ENCODE data around the gene RBM3. TPM values are rescaled to one million over a fixed set of nuclear protein-coding genes. Genes with fewer than 3 reads are reported as not detected.
A peak's percentile ranks its signal among the peaks of the same experiment; 100 is the strongest.

Gene RBM3
- total RNA-seq, 1 experiment from 2014 or later: 354 TPM

GRCh38 chrX:48569958-48570357, 4.3 kb upstream of the RBM3 start:
- intact Hi-C loops (cut with micrococcal nuclease): no loop called here
- H3K4me1 Mint-ChIP-seq (ENCODE audit: insufficient read depth, unreplicated experiment): peaks cover 6% of the 10 kb centered on the region
- CTCF ChIA-PET: interaction anchor here (0.8 kb wide), 1 partner anchor 25 kb away, joined by 3 read pairs; no protein-coding TSS in a partner anchor
- no TSS peak for BruUV-seq (replicated peaks)
- H3K36me3 Mint-ChIP-seq (ENCODE audit: insufficient read depth, unreplicated experiment): peaks cover 5% of the 10 kb centered on the region
- no peak for DNase-seq (ENCODE audit: unreplicated experiment)
- TF ChIP-seq, protein P1, sequence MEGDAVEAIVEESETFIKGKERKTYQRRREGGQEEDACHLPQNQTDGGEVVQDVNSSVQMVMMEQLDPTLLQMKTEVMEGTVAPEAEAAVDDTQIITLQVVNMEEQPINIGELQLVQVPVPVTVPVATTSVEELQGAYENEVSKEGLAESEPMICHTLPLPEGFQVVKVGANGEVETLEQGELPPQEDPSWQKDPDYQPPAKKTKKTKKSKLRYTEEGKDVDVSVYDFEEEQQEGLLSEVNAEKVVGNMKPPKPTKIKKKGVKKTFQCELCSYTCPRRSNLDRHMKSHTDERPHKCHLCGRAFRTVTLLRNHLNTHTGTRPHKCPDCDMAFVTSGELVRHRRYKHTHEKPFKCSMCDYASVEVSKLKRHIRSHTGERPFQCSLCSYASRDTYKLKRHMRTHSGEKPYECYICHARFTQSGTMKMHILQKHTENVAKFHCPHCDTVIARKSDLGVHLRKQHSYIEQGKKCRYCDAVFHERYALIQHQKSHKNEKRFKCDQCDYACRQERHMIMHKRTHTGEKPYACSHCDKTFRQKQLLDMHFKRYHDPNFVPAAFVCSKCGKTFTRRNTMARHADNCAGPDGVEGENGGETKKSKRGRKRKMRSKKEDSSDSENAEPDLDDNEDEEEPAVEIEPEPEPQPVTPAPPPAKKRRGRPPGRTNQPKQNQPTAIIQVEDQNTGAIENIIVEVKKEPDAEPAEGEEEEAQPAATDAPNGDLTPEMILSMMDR (IDR thresholded peaks at IDR 0.05; ENCODE audit: unreplicated experiment): no peak
- no peaks in the 10 kb centered on the region for H3K9me3 Mint-ChIP-seq (ENCODE audit: unreplicated experiment)
- H3K27me3 Mint-ChIP-seq (ENCODE audit: insufficient read depth, unreplicated experiment): no peaks in the 10 kb centered on the region
- H3K4me3 Mint-ChIP-seq (ENCODE audit: unreplicated experiment): no peak overlapping the region
- no peak overlapping the region for H3K27ac Mint-ChIP-seq (ENCODE audit: low read depth, unreplicated experiment)
- POLR2A ChIA-PET: no interaction called here

DNA sequence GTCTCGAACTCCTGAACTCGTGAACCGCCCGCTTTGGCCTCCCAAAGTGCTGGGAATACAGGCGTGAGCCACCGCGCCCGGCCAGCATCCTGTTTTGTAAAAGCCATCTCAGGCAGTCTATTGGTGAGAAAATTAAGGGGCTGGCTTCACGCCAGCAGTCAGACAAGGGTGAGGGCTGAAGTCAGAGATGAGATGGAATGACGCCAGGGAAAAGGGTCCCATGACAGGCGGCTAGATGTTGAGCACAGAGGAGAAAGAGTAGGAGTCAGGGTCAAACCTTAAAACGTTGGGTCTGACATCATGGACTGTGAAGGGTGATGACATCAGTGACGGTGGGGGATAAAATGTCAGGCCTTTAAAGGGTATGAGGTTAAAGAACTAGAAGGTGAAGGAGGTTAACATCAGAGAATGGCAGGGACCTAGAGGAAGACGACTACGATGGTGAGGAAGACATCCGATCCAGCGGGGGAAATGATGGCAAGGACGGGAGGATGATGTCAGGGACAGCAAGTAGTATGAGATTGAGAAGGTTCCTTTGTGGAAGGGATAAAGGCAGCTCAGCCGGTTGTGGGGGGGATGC, 504 bp upstream of the RBM3 start:
- Mint-ChIP-seq H3K4me3 (ENCODE audit: unreplicated experiment) (peak overlapping the region; percentile 77), H3K9me3 (ENCODE audit: unreplicated experiment) (no peaks in the 10 kb centered on the region), H3K27ac (ENCODE audit: low read depth, unreplicated experiment) (peak overlapping the region; percentile 100), H3K27me3 (ENCODE audit: insufficient read depth, unreplicated experiment) (no peaks in the 10 kb centered on the region), H3K36me3 (ENCODE audit: insufficient read depth, unreplicated experiment) (peaks cover 43% of the 10 kb centered on the region), H3K4me1 (ENCODE audit: insufficient read depth, unreplicated experiment) (peaks cover 6% of the 10 kb centered on the region)
- ChIA-PET CTCF (no interaction called here), POLR2A (interaction anchor here (0.6 to 1.9 kb wide), 18 partner anchors 8 to 1321 kb away, joined by 3 to 31 read pairs (median 5); partner anchors contain the start of genes EBP, PQBP1, SLC35A2 and TBC1D25)
- BruUV-seq (replicated peaks): TSS peak; percentile 86
- no peak for DNase-seq (ENCODE audit: unreplicated experiment)
- TF ChIP-seq, protein P1 (IDR thresholded peaks at IDR 0.05; ENCODE audit: unreplicated experiment): no peak
- intact Hi-C loops (cut with micrococcal nuclease): loop anchor here (1.0 to 2.0 kb wide), 4 partner anchors 17 to 43 kb away; partner anchors contain the start of genes TBC1D25 and WDR13

DNA sequence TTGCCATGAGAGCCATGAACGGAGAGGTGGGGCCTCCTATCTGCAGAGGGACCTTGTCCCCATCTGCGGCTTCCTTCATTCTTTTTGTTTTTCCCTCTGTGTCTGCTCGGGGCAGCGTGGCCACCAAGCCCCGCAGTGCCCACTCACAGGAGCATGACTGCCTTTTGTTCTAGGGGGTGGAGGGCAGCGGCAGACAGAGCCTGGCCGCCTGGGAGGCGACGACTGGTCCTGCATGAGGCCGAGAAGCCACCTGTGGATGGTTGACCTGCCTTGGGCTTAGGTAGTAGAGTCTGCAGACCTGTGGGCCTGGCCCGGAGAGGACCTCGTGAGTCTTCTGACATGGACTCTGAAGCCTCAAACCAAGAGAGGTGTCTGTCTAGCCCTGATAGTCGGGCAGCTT, 1.4 kb downstream of the RBM3 start:
- Mint-ChIP-seq H3K36me3 (ENCODE audit: insufficient read depth, unreplicated experiment) (peaks cover 51% of the 10 kb centered on the region), H3K4me1 (ENCODE audit: insufficient read depth, unreplicated experiment) (peaks cover 6% of the 10 kb centered on the region), H3K27me3 (ENCODE audit: insufficient read depth, unreplicated experiment) (no peaks in the 10 kb centered on the region), H3K27ac (ENCODE audit: low read depth, unreplicated experiment) (peak overlapping the region; percentile 100), H3K9me3 (ENCODE audit: unreplicated experiment) (no peaks in the 10 kb centered on the region), H3K4me3 (ENCODE audit: unreplicated experiment) (peak overlapping the region; percentile 77)
- no TSS peak for BruUV-seq (replicated peaks)
- no peak for DNase-seq (ENCODE audit: unreplicated experiment)
- ChIA-PET CTCF (no interaction called here), POLR2A (interaction anchor here (0.6 to 1.9 kb wide), 6 partner anchors 12 to 336 kb away, joined by 3 to 31 read pairs (median 4); partner anchors contain the start of genes EBP and SLC35A2)
- intact Hi-C loops (cut with micrococcal nuclease): loop anchor here (2.0 kb wide), 2 partner anchors 15 to 45 kb away; no protein-coding TSS in a partner anchor
- TF ChIP-seq, protein P1 (IDR thresholded peaks at IDR 0.05; ENCODE audit: unreplicated experiment): no peak

- intact Hi-C loops (cut with micrococcal nuclease): no loop called here
- POLR2A ChIA-PET: interaction anchor here (0.8 to 0.9 kb wide), 2 partner anchors 12 to 13 kb away, joined by 3 read pairs; no protein-coding TSS in a partner anchor
- BruUV-seq (replicated peaks): no TSS peak
- H3K27ac Mint-ChIP-seq (ENCODE audit: low read depth, unreplicated experiment): peak overlapping the region; percentile 100
- peaks cover 51% of the 10 kb centered on the region for H3K36me3 Mint-ChIP-seq (ENCODE audit: insufficient read depth, unreplicated experiment)
- TF ChIP-seq, protein P1 (IDR thresholded peaks at IDR 0.05; ENCODE audit: unreplicated experiment): no peak
- H3K4me3 Mint-ChIP-seq (ENCODE audit: unreplicated experiment): peak overlapping the region; percentile 77
- no peaks in the 10 kb centered on the region for H3K9me3 Mint-ChIP-seq (ENCODE audit: unreplicated experiment)
- DNase-seq (ENCODE audit: unreplicated experiment): no peak
- no peaks in the 10 kb centered on the region for H3K27me3 Mint-ChIP-seq (ENCODE audit: insufficient read depth, unreplicated experiment)
- peaks cover 6% of the 10 kb centered on the region for H3K4me1 Mint-ChIP-seq (ENCODE audit: insufficient read depth, unreplicated experiment)
- CTCF ChIA-PET: no interaction called here
Measured at GRCh38 chrX:48576108-48576507, 1.8 kb downstream of the RBM3 start.
